Endometrial microvascular endothelial cells (primary cell): Measurements from ENCODE around the gene FXN. TPM values are rescaled to one million over a fixed set of nuclear protein-coding genes. Genes with fewer than 3 reads are reported as not detected.
"Not testable (repeated sequence)": the region's sequence is repeated elsewhere in the genome, so short reads cannot be mapped to it uniquely, and the experiment has no call there.

Experiments used
- in situ Hi-C: cut with HindIII; loops from 2 replicates; pipeline ENCODE4 v1.10.0; 2017; ENCODE audit warnings: low sequenced_read_pairs, low pct_unique_long_range_greater_than_20kb; ENCODE audit errors: inconsistent ontology term
- total RNA-seq: library from RNA; depleted of rRNA; stranded (reverse); fragments of >200 nt; gene quantifications from one replicate; pipeline ENCODE4 v1.2.3, GENCODE V29; 2015; ENCODE audit errors: inconsistent ontology term

The FXN gene
- total RNA-seq, 1 donor from 2014 or later, result 20.3 TPM

DNA sequence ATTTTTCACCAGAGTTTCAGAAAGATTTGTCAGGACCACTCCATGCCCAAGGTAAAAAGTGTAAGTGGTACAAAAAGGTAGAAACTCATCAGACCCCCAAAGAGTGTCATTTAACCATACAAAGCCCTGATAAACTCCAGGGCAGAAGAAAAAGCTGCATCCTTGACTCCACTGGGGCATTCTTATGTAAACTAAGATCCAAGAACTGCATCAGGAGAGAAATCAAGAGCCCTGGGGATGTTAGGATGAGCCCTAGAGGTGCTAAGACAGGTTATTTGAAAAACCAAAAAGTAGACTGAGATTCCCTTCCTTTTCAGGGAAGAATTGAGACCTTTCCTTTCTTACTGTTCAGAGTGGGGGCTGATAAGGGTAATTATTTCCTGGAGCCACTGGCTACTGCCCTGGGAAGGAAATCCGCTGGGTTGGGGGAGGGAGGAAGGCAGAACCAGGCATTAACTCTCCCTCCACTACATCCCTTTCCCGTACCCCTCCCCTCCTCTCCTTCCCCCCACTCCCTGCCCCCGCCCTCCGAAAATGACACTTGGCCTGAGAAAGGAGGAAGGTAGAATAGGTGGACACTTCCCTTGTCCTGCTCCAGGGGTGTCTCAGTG is 54.7 kb downstream of the FXN start:
- in situ Hi-C loops, result no loop called here

- in situ Hi-C loops, result no loop called here
Measured at GRCh38 chr9:69090946-69091345, 55.4 kb downstream of the FXN start.

DNA sequence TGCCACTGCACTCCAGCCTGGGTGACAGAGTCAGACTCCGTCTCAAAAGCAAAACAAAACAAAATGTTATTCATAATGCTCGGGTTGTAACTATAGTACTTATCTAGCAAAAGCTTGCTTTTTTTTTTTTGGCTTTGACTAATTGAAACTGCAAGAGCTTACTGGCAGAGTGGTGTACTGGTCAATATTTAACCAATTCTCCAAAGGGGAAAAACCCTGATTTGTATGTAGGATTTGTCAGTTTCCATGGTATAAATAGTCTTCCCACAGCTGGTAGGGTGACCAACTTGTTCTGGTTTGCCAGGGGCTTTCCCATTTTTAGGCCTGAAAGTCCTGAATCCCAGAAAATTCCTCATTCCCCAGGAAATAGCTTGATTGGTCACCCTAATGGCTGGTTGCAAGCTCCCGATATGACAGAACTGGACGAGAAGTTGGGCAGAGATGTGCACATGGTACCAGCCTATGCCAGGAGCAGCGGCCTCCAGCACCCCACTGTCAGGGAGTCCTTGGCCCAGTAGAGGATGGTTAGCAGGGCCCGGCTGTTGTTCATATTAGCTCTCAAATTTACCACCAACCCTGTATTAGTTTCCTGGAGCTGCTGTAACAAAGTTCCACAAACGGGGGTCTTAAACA is 58.0 kb downstream of the FXN start:
- in situ Hi-C loops, result no loop called here

GRCh38 chr9:69094361-69095135 is 59.0 kb downstream of the FXN start:
- in situ Hi-C loops, result not testable (repeated sequence)

DNA sequence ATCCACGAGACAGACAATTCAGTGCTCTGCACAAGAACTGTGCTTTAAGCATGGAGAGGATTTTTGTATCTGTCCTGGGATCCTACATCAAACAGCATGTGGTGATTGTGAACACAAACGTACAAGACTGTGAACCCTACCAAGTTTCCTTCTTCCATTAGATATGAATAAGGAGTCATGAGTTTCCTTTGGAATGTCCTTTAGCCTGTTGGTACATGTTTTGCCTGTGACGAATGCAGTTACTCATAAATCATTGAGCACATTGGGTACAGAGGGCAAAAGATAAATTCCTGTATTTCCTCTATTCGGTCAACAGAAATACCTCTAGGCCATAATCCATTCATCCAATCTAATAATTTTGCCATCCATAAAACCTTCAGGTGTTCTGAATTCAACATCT is 61.5 kb downstream of the FXN start:
- in situ Hi-C loops, result no loop called here

DNA sequence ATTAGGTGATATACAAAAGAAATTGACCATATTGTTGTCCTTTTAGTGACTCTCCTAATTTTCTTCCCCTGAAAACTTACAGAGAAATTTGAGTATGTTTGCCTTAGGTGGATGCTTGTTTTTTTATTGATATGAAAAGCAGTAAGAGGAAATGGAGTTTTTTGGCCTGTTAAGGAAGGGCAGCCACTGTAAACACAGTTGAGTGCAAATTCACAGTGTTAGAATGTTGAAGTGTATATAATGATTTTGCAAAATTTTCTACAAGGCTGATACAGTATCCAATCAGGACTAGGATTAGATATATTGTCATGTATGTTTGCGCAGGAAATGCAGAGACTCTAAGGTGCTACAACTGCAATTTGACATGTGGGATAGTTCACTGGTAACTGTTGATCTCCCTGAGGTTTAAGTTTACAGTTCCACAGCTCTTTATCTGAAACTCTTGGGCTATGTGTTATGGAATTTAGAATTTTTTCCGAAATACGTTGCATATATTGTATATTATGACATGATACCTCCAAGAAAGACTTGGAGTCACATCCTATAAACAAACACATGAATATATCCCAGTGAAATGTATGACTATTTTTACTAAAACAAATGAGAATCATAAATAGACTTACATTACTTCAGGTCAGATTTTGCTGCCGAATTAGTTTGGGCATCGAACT is 62.5 kb downstream of the FXN start:
- in situ Hi-C loops, result no loop called here

- in situ Hi-C loops, result not testable (repeated sequence)
Measured at GRCh38 chr9:69103348-69103996, 67.9 kb downstream of the FXN start.

- in situ Hi-C loops, result no loop called here
Measured at GRCh38 chr9:69104830-69105527, 69.4 kb downstream of the FXN start.

- in situ Hi-C loops, result no loop called here
Measured at GRCh38 chr9:69107771-69108170, 72.2 kb downstream of the FXN start.

- in situ Hi-C loops, result not testable (repeated sequence)
Measured at GRCh38 chr9:69108706-69109105, 73.2 kb downstream of the FXN start.

DNA sequence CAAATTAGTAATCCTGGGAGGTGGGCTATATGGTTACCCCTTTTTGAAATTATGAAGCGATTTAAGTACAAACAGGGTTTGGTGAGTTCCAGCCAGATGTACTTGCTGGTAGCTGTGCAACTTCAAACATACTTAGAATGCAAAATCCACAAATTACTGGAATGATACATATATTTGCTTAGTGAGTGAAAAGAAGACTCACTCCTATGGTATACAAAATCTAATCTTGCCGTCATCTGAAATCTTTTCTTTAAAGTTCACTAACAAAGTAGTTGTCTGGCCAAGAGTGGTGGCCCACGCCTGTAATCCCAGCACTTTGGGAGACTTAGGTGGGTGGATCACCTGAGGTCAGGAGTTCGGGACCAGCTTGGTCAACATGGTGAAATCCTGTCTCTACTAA is 73.6 kb downstream of the FXN start:
- in situ Hi-C loops, result no loop called here

- in situ Hi-C loops, result not testable (repeated sequence)
Measured at GRCh38 chr9:69112646-69113045, 77.1 kb downstream of the FXN start.

DNA sequence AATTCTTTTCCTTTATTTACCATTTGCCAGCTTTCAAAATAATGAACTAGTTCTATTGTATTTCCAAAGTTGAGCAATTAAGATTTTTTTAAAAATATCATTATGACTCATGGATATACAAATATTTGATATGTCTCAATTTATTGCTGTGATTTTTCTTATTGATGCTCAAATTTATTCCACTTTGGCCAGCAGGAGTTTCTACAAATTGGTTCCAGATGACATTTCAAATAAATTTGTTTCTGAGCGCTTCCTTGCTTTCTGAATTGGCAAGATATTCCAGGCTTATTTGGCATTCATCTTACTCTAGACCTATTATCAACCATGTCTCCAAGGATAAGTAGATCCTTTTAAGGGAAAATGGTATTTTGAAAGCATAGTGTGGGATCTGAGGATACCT is 80.1 kb downstream of the FXN start:
- in situ Hi-C loops, result no loop called here

- in situ Hi-C loops, result no loop called here
Measured at GRCh38 chr9:69118656-69119055, 83.1 kb downstream of the FXN start.

DNA sequence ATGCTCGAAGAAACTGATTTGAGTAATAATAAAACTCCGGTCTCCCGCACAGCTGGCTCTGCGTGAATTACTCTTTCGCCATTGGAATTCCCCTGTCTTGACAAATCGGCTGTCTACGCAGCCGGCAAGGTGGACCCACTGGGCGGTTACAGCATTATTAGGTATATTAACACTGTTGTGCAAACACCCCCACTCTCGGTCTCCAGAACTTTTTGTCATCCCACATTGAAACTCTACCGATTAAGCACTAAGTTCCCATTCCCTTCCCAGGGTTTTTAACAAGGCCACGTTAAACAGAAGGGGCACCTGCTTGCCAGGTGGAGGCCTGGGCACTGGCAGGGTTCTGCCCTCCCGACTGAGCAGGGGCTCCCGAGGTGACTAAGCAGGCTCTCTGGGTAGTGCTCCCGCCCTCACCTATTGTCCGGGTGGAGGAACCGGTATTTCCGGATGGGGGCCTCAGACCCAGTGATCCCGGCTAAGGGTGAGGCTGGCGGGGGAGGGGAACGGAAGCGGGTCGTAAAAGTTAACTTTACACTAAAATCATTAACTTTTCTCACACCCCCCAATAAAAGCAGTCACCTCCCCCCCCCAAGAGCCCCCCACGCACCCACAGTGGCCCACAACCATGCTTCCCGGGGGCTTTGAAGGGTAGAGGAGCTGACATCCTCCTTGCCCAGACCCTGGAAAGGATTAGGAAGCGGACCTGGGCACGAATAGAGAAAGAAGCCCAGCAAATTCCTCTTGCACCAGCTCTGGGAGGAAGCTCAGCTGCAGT is 85.0 kb downstream of the FXN start:
- in situ Hi-C loops, result no loop called here

- in situ Hi-C loops, result no loop called here
Measured at GRCh38 chr9:69121155-69122081, 85.9 kb downstream of the FXN start.

GRCh38 chr9:69122082-69122548 is 86.6 kb downstream of the FXN start:
- in situ Hi-C loops, result no loop called here
